Bronchial epithelial cell (primary cell): ENCODE data around the gene ZNF366. TPM values are rescaled to one million over a fixed set of nuclear protein-coding genes. Genes with fewer than 3 reads are reported as not detected.

ENCODE experiments used
- DNase-seq: peaks from one replicate; pipeline ENCODE4 v3.0.0-alpha.2; 2010; ENCODE audit warnings: low read depth
- FAIRE-seq: peaks from 2 replicates; lab custom pipeline; 2011; peaks lifted over from hg19 to GRCh38; lab: Jason Lieb, UNC
- H3K27me3 ChIP-seq: 2 replicates; pipeline ENCODE4 v1.5.1; 2011; ENCODE audit warnings: low read length; ENCODE audit not compliant: control insufficient read depth, insufficient read depth
- H3K36me3 ChIP-seq: 2 replicates; pipeline ENCODE4 v1.5.1; 2011; ENCODE audit warnings: low read length; ENCODE audit not compliant: control insufficient read depth, insufficient read depth
- H3K4me3 ChIP-seq: 2 replicates; pipeline ENCODE4 v1.5.1; 2011; ENCODE audit warnings: mild to moderate bottlenecking, low read depth, low read length, control low read depth
- CTCF ChIP-seq: IDR thresholded peaks from 2 replicates; pipeline ENCODE4 v1.5.1; 2011; ENCODE audit warnings: mild to moderate bottlenecking, moderate library complexity, low read length, control low read depth, inconsistent platforms; ENCODE audit not compliant: insufficient read depth, severe bottlenecking
- total RNA-seq: library from RNA; depleted of rRNA; stranded (reverse); fragments of >200 nt; gene quantifications from 2 replicates; pipeline ENCODE4 v1.2.1, GENCODE V29; 2014

Gene ZNF366
- total RNA-seq, 1 donor from 2014 or later = not detected

- H3K27me3 ChIP-seq = no peaks in the 10 kb centered on the region
- H3K4me3 ChIP-seq = no peak overlapping the region
- no peak for TF ChIP-seq CTCF
- FAIRE-seq = peak; percentile 77
- H3K36me3 ChIP-seq = no peaks in the 10 kb centered on the region
- DNase-seq = no peak
Measured at GRCh38 chr5:72488756-72489155, 18.5 kb downstream of the ZNF366 start.

DNA sequence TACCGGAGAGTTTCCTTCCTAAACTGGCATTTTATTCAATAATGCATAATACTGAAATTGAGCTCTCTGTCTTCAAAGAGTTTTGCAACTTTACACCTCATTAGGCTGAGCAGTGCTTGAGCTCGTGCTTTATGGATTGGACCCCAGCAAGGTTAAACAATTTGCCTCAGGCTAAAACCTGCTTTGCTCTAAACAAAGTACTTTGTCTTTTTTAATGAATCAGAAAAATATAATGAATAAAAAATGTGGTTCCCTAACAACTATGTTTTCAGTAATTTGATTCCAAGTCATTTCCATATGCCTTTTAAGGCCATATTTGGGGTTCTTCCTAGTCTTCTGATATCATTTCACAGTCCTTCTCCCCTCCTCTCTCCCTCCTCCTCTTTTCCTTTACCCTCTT lies 20.0 kb downstream of the ZNF366 start:
- DNase-seq = peak; percentile 16
- H3K36me3 ChIP-seq = no peaks in the 10 kb centered on the region
- no peak for FAIRE-seq
- TF ChIP-seq CTCF = no peak
- H3K4me3 ChIP-seq = no peak overlapping the region
- no peaks in the 10 kb centered on the region for H3K27me3 ChIP-seq

DNA sequence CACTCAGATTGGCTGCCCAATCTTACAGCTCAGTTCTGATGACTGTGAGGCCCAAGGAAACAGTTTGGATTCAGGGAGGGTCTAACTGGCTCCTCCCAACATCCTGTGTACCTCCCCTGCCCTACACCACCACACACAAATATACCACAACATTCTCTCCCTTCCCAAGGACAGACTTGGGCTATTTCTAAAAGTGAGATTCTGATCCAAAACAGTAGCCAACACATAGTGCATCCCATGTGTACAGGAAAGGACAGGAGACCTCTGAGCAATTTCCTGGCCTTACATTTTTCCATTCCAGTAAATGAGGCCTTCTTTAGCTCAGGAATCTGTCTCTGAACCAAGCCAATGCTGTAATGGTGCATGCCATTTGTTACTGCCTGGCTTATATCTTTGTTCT lies 20.8 kb downstream of the ZNF366 start:
- TF ChIP-seq CTCF = no peak
- FAIRE-seq (peak; percentile 32), DNase-seq (peak; percentile 18)
- Histone ChIP-seq H3K27me3 (no peaks in the 10 kb centered on the region), H3K36me3 (no peaks in the 10 kb centered on the region), H3K4me3 (no peak overlapping the region)

DNA sequence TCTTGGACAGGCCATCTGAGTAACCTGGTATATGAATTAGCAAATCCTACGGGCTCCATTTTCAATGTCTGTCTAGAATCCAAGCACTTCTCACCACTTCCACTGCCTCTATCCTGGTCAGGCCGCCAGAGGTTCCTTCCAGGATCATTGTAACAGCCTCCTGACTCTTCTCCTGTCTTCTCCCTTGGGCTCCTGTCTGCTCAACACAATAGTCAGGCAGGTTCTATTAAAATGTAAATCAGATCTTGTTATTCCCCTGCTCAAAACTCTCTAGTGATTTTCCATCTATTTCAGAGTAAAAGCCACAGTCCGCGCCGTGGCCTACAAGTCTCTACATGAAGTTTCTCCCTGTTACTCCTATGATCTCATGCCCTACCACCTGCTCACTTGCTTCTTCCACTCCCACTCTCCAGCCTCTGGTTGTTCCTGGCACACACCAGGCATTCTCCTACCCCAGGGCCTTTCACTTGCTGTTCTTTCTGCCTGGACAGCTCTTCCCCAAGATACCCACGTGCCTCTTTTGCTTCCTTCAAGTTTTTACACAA lies 21.7 kb downstream of the ZNF366 start:
- no peak overlapping the region for H3K4me3 ChIP-seq
- no peaks in the 10 kb centered on the region for H3K36me3 ChIP-seq
- FAIRE-seq = no peak
- TF ChIP-seq CTCF = no peak
- H3K27me3 ChIP-seq = no peaks in the 10 kb centered on the region
- peak; percentile 93 for DNase-seq

GRCh38 chr5:72482046-72482445 lies 25.2 kb downstream of the ZNF366 start:
- no peak overlapping the region for H3K4me3 ChIP-seq
- DNase-seq = no peak
- FAIRE-seq = no peak

More at GRCh38 chr5:72482046-72482445, 25.2 kb downstream of the ZNF366 start:
- no peaks in the 10 kb centered on the region for H3K27me3 ChIP-seq
- TF ChIP-seq CTCF = no peak
- no peaks in the 10 kb centered on the region for H3K36me3 ChIP-seq
